KMS-11 (cell line): Measurements from ENCODE around the gene SLC52A1.
"Not testable (repeated sequence)": the region's sequence is repeated elsewhere in the genome, so short reads cannot be mapped to it uniquely, and the experiment has no call there.

Source experiments
- H2AFZ ChIP-seq: fragments of 200-600 bp; sonication (generic); 2 replicates; pipeline ENCODE4 v1.6.1; 2016; ENCODE audit warnings: antibody characterized with exemption, mixed run types, low read depth
- H3K27ac ChIP-seq: fragments of 200-600 bp; sonication (generic); 2 replicates; pipeline ENCODE4 v1.6.1; 2016; ENCODE audit warnings: mild to moderate bottlenecking, mixed run types
- H3K27me3 ChIP-seq: fragments of 200-600 bp; sonication (generic); 2 replicates; pipeline ENCODE4 v1.6.1; 2017; ENCODE audit warnings: mild to moderate bottlenecking, low read depth, mixed run types, moderate library complexity; ENCODE audit not compliant: insufficient read depth
- H3K36me3 ChIP-seq: fragments of 200-600 bp; sonication (generic); 2 replicates; pipeline ENCODE4 v1.6.1; 2017; ENCODE audit warnings: mild to moderate bottlenecking, mixed run types; ENCODE audit not compliant: insufficient read depth
- H3K4me1 ChIP-seq: fragments of 200-600 bp; sonication (generic); 2 replicates; pipeline ENCODE4 v1.6.1; 2016; ENCODE audit warnings: mild to moderate bottlenecking, low read depth, mixed run types; ENCODE audit not compliant: poor library complexity, severe bottlenecking
- H3K4me2 ChIP-seq: fragments of 200-600 bp; sonication (generic); 2 replicates; pipeline ENCODE4 v1.7.0; 2016; ENCODE audit warnings: mild to moderate bottlenecking, mixed run types
- H3K4me3 ChIP-seq: fragments of 200-600 bp; sonication (generic); IDR thresholded peaks from 2 replicates; pipeline ENCODE4 v1.6.1; 2017; ENCODE audit warnings: low read depth, low read length, mixed read lengths; ENCODE audit not compliant: insufficient read depth
- H3K79me2 ChIP-seq: fragments of 200-600 bp; sonication (generic); 2 replicates; pipeline ENCODE4 v1.6.1; 2016; ENCODE audit warnings: low read depth, mixed run types; ENCODE audit not compliant: insufficient read depth
- H3K9ac ChIP-seq: fragments of 200-600 bp; sonication (generic); 2 replicates; pipeline ENCODE4 v1.6.1; 2016; ENCODE audit warnings: mild to moderate bottlenecking, mixed run types
- H4K20me1 ChIP-seq: fragments of 200-600 bp; sonication (generic); 2 replicates; pipeline ENCODE4 v1.6.1; 2016; ENCODE audit warnings: mild to moderate bottlenecking, mixed run types; ENCODE audit not compliant: insufficient read depth
- CTCF ChIP-seq: fragments of 200-600 bp; sonication (generic); conservative IDR thresholded peaks from 2 replicates; pipeline ENCODE4 v1.6.1; 2017; ENCODE audit warnings: low read depth, mild to moderate bottlenecking, antibody characterized with exemption, low read length, moderate library complexity, mixed read lengths

The SLC52A1 gene

GRCh38 chr17:5034063-5034462 is 1.2 kb downstream of the SLC52A1 start:
- peaks cover 5% of the 10 kb centered on the region for H3K4me1 ChIP-seq

GRCh38 chr17:5033352-5034015 is 1.7 kb downstream of the SLC52A1 start:
- Histone ChIP-seq H3K27ac (no peak overlapping the region), H3K9ac (no peak overlapping the region), H3K4me2 (no peak overlapping the region), H2AFZ (no peak overlapping the region), H4K20me1 (no peaks in the 10 kb centered on the region), H3K27me3 (no peaks in the 10 kb centered on the region), H3K79me2 (no peaks in the 10 kb centered on the region), H3K36me3 (no peaks in the 10 kb centered on the region), H3K4me3 (no peak overlapping the region), H3K4me1 (peaks cover 5% of the 10 kb centered on the region)
- no peak for TF ChIP-seq CTCF

More at GRCh38 chr17:5034063-5034462, 1.2 kb downstream of the SLC52A1 start:
- Histone ChIP-seq H3K4me2 (no peak overlapping the region), H4K20me1 (no peaks in the 10 kb centered on the region), H3K4me3 (no peak overlapping the region), H3K79me2 (no peaks in the 10 kb centered on the region), H3K36me3 (no peaks in the 10 kb centered on the region), H3K27me3 (no peaks in the 10 kb centered on the region), H2AFZ (no peak overlapping the region), H3K9ac (no peak overlapping the region), H3K27ac (no peak overlapping the region)
- no peak for TF ChIP-seq CTCF

- Histone ChIP-seq H3K27me3 (no peaks in the 10 kb centered on the region), H3K36me3 (no peaks in the 10 kb centered on the region), H3K79me2 (no peaks in the 10 kb centered on the region), H3K4me2 (no peak overlapping the region), H2AFZ (no peak overlapping the region), H3K4me1 (peaks cover 5% of the 10 kb centered on the region), H3K9ac (no peak overlapping the region), H3K27ac (no peak overlapping the region), H3K4me3 (no peak overlapping the region), H4K20me1 (no peaks in the 10 kb centered on the region)
- no peak for TF ChIP-seq CTCF
Measured at GRCh38 chr17:5032865-5033264, 2.4 kb downstream of the SLC52A1 start.

GRCh38 chr17:5031365-5032082 is 3.7 kb downstream of the SLC52A1 start:
- Histone ChIP-seq H4K20me1 (no peaks in the 10 kb centered on the region), H2AFZ (peak overlapping the region; percentile 47; the same call in 1 of the 2 replicates), H3K27ac (no peak overlapping the region), H3K79me2 (no peaks in the 10 kb centered on the region), H3K4me2 (no peak overlapping the region), H3K4me1 (peaks cover 5% of the 10 kb centered on the region), H3K27me3 (no peaks in the 10 kb centered on the region), H3K9ac (no peak overlapping the region), H3K4me3 (no peak overlapping the region), H3K36me3 (no peaks in the 10 kb centered on the region)
- peak; percentile 31 for TF ChIP-seq CTCF

- H3K79me2 ChIP-seq, H2AFZ ChIP-seq, H3K27me3 ChIP-seq, H4K20me1 ChIP-seq, H3K4me2 ChIP-seq, H3K4me3 ChIP-seq, H3K4me1 ChIP-seq, H3K36me3 ChIP-seq, H3K9ac ChIP-seq, H3K27ac ChIP-seq: not testable (repeated sequence)
Measured at GRCh38 chr17:5030168-5030567, 5.1 kb downstream of the SLC52A1 start.
